Measurements from ENCODE around the gene CAB39.
A peak's percentile ranks its signal among the peaks of the same experiment; 100 is the strongest.

CAB39 gene

GRCh38 chr2:230787101-230787500 lies 74.5 kb downstream of the CAB39 start:
- no peak for DNase-seq

- no peak for DNase-seq
Measured at GRCh38 chr2:230788554-230789175, 76.0 kb downstream of the CAB39 start.

- no peak for DNase-seq
Measured at GRCh38 chr2:230790981-230791380, 78.3 kb downstream of the CAB39 start.

- DNase-seq = peak; percentile 93
Measured at GRCh38 chr2:230793572-230794359, 81.1 kb downstream of the CAB39 start.

- DNase-seq = peak; percentile 56
Measured at GRCh38 chr2:230794497-230794896, 81.9 kb downstream of the CAB39 start.

GRCh38 chr2:230795856-230796255 lies 83.2 kb downstream of the CAB39 start:
- DNase-seq = no peak

- peak; percentile 37 for DNase-seq
Measured at GRCh38 chr2:230796280-230796862, 83.7 kb downstream of the CAB39 start.

GRCh38 chr2:230797515-230798495 lies 85.2 kb downstream of the CAB39 start:
- peak; percentile 38 for DNase-seq

- DNase-seq = peak; percentile 75
Measured at GRCh38 chr2:230798769-230799399, 86.2 kb downstream of the CAB39 start.

GRCh38 chr2:230805353-230806017 lies 92.8 kb downstream of the CAB39 start:
- no peak for DNase-seq

- no peak for DNase-seq
Measured at GRCh38 chr2:230807729-230808128, 95.1 kb downstream of the CAB39 start.

- DNase-seq = no peak
Measured at GRCh38 chr2:230809015-230809414, 96.4 kb downstream of the CAB39 start.

- no peak for DNase-seq
Measured at GRCh38 chr2:230809677-230810251, 97.1 kb downstream of the CAB39 start.

- DNase-seq = no peak
Measured at GRCh38 chr2:230811508-230811907, 98.9 kb downstream of the CAB39 start.

- no peak for DNase-seq
Measured at GRCh38 chr2:230812033-230812432, 99.4 kb downstream of the CAB39 start.

- no peak for DNase-seq
Measured at GRCh38 chr2:230814616-230815015, 102.0 kb downstream of the CAB39 start.

- no peak for DNase-seq
Measured at GRCh38 chr2:230815088-230815487, 102.4 kb downstream of the CAB39 start.

- no peak for DNase-seq
Measured at GRCh38 chr2:230816735-230817134, 104.1 kb downstream of the CAB39 start.

- DNase-seq = no peak
Measured at GRCh38 chr2:230819433-230819832, 106.8 kb downstream of the CAB39 start.

- DNase-seq = no peak
Measured at GRCh38 chr2:230821261-230821990, 108.8 kb downstream of the CAB39 start.

Data from activated CD4-positive, alpha-beta T cell treated with anti-CD3 and anti-CD28 coated beads, Interleukin-2, amount 50 U/mL, for 16 hours (primary cell).